Measurements from ENCODE around the gene TBX1.
"Not testable (repeated sequence)": the region's sequence is repeated elsewhere in the genome, so short reads cannot be mapped to it uniquely, and the experiment has no call there.

Gene TBX1

DNA sequence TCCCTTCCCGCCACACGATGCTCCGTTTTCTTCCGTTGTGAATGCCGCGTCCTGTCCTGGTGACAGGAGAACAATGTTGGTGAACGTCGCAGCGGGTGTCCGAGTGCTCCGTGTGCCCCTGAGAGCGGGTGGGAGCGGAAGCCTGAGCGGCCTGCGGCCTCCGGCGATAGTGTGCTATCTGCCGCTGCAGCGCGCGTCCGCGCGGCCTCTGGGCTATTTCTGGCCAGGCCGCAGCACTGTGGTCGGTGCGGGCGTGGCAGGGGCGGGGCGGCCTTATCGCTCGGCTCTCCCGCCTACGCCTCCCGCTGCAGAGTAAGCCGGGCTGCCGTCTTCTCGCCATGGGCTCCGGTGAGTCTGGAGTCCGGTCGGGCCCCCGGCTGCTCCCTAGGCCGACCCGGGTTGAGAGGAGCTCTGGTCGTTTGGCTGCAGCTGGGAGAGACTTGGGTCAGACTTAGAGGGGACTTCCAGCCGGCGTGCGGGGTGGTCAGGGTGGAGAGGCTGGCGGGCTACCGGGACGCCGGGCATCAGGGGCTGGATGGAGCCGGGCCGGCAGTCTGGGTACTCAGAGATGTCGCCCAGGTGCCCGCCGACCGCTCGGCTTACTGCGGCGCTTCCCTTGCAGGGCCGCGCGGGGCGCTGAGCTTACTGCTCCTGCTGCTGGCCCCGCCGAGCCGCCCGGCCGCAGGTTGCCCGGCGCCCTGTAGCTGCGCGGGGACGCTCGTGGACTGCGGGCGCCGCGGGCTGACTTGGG lies 37.2 kb upstream of the TBX1 start, which contains the start of gene GP1BB:
TSS of gene GP1BB (plus strand) at position 308 of the 751 bp plus-strand sequence. CDS start at position 339, 31 bp downstream.
- no peak for DNase-seq

GRCh38 chr22:19723983-19724827 lies 36.4 kb upstream of the TBX1 start:
- DNase-seq, result peak; percentile 9

- no peak for DNase-seq
Observed at GRCh38 chr22:19724927-19725661, 35.5 kb upstream of the TBX1 start.

- not testable (repeated sequence) for DNase-seq
Observed at GRCh38 chr22:19726064-19726788, 34.4 kb upstream of the TBX1 start.

GRCh38 chr22:19727310-19728150 lies 33.0 kb upstream of the TBX1 start:
- no peak for DNase-seq

- no peak for DNase-seq
Observed at GRCh38 chr22:19728271-19728670, 32.3 kb upstream of the TBX1 start.

DNA sequence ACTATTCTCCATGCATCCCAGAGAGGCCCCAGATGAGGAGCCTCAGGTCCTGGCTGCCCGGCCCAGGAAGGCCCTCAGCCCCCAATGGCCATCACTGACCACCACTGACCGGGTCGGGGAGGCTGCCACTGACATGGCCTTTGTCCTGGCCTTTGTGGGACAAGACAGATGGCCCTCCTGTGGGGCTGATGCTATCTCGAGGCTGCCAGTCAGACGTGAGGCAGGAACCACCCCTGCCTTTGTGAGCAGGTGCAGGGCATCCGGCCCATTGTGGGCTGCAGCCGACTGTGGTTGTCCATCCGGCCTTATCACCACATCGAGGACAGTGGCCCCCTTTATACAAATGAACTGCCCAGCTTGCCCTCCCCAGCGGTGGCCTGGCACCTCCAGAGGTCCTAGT lies 31.7 kb upstream of the TBX1 start:
- DNase-seq, result no peak

DNA sequence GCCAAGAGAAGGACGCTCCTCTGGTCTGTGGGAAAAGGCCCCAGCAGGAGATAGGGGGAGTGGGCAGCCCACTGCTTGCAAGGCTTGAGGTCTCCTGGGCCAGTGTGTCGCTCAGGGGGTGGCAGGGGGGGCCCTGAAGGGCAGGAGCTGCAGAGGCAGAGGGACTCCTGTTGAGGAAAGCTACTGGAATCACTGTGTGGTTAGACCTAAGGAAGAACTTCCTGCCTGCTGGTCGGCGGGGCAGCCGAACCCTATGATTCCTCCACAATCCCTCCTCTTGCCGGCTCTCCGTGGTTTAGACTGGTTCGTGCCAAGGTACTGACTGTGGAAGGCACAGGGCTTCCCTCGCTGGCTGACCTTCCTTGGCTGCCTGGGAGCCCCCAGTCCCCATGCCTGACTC lies 31.1 kb upstream of the TBX1 start:
- no peak for DNase-seq

DNA sequence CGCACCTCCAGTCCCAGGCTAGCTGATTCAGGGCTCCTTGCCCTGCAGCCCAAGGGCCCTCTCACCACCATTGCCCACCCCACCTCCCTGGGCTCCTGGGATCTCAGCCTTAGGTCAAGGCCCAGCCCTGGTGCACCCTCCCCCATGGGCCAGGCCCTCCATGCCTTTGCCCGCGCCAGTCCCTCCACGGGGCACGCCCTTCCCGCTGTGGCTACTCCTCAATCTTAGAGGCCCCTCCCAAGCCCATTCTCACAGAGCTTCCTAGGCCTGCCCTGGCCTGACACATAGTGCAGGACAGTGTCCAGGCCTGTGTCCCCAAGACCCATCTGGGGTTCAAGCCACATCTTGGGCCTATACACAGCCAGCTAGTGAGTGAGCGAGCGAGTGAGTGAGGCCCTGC lies 30.4 kb upstream of the TBX1 start:
- DNase-seq, result no peak

DNA sequence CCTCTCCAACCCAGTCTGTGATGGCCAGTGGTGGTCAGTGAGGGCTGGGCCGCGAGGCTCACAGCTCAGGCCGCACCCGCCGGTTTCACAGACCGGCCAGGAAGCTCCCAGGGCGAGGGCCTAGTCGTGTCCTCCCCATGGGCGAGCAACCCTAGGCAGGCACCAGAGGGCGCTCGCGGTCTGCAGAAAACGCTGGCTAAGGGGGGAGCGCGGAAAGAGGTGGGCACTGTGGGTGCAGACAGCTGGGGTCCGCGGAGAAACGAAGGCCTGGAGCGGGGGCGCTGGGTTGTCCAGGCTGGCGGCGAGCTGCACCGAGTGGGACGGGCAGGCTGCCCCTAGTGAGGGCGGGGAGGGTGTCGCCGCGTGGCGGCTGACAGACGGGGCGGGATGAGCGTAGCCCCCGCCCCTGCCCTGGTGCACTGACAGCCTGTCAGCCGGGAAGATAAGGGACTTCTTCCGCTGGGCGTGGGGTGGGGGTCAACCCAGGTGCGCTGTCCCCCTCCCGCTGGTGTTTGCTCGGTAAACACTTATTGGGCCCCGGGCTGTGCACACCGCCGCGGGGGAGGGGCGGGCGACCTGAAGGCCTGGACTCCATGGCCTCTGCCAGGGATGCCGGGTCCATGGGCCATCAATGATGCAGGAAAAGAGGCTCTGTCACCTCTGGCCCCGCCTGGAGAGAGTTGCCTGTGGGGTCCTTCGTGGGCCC lies 29.8 kb upstream of the TBX1 start:
- no peak for DNase-seq

DNA sequence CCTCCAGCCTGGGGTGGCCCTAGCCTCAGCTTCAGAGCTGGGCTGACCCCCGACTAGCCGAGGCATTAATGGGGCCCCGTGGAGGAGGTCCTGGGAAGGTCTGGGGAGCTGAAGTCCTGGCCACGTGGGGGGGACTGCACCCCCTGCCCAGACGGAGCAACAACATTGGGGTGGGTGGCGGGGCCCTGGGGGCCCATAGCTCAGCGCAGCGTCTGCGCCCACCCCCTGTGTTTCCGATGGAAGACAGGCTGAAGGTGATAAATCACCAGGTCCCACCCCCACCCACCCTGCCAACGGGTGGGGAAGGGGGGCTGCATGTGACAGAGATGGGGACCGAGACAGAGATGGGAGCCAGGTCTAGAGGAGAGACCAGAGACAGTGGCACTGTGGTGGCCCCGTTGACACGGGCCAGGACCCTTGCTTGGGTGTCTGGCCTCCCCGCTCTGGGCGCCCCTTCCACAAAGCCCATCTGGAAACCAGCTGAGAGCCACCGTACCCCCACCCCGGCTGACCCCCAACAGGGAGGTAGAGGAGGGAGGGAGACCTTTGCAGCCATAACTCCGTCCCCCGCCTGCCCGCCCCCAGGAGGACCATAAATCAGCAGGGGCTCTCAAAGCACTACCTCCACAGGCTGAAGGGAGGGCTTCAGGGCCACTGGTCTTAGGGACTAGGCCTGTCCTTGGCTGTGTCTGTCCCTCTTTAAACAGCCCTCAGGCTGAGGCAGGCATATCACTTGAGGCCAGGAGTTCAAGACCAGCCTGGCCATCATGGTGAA lies 29.0 kb upstream of the TBX1 start:
- DNase-seq, result no peak

- DNase-seq, result no peak
Observed at GRCh38 chr22:19732403-19733113, 28.0 kb upstream of the TBX1 start.

DNA sequence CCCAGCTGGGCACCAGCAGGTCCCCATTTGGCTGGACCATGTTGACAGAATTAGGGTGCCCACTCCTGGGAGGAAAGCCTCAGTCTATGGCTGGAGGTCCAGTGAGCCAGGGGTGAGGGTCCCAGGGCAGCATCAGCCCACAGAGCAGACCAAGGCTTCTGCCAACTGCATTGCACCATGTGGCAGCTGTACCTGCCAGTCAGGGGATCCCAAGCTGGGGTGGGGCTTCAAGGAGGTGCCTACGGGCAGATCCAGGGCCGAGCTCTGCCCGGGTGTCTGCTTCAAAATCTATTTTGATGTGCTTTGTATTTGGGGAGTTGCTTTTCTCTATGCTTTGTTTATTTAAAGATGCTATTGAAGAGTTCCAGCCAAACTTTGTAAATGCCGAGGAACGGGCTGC lies 26.8 kb upstream of the TBX1 start:
- no peak for DNase-seq

GRCh38 chr22:19734163-19734562 lies 26.4 kb upstream of the TBX1 start:
- no peak for DNase-seq

DNA sequence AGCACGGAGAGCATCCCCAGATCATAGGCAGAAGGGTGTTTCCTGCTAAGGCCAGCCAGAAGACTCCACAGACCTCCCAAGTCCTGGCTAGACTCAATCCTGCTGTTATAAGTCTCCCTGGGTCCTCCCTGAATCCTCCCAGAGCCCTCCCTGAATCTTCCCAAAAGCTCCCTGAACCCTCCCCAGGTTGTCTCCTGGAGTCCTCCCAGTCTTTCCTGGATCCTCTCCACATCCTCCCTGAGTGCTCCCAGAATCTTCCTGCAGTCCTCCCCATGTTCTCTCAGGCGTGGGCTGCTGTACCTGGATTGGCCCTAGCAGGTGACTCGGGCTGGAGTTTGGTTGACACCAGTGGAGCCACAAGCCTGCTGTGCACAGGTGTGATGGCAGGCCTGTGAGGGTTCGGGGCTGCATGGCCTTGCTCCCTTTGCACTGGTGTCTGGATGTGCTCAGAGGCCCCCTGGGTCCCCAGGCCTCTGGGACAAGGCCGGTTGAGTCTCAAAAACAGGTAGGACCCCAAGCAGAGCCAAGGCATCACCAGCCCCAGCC lies 25.7 kb upstream of the TBX1 start:
- DNase-seq, result no peak

- no peak for DNase-seq
Observed at GRCh38 chr22:19735665-19736510, 24.7 kb upstream of the TBX1 start.

DNA sequence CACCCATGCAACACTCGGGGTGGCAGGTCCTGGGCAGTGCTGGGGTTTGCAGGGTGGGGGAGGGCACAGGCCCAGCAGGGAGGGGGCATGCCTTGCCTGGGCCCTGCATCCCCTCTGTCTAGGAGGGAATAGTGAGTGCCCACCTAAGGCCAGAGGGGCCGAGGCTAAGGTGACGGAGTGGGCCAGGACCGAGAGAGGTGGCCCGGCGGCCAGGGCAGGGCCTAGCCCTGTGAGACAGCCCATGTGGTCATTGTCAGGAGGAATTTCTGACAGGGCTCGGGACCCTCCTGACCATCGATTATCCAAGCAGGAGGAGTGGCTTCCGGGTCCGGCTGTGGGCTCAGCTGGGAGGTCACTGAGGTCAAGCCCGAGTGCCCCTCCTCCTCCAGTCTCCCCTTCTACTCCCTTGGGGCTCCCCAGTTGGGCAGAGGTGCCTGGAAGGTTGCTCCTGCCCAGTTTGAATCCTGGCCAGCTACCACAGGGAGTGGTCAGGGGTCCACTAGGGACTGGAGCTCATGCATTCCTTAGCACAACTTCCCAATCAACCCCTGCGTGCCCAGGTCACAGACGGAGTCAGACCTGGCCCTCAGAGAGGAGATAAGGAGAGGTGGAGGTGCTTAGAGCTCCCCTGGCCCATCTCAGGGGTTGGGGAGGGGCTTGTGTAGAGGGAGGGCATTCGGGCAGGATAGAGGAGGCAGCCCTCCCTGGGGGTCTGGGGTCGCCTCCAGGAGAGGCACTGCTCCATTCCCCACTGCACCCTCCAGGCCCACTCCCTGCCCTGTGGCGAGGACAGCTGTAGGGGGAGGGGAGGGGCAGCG lies 22.5 kb upstream of the TBX1 start:
- no peak for DNase-seq
